8988T (cell line): ENCODE measurements around the gene PRPF38B.
A peak's percentile ranks its signal among the peaks of the same experiment; 100 is the strongest.
"Not testable (repeated sequence)": the region's sequence is repeated elsewhere in the genome, so short reads cannot be mapped to it uniquely, and the experiment has no call there.

Experiments used
- DNase-seq: peaks from one replicate; pipeline ENCODE4 v3.0.0; 2011

Gene PRPF38B, protein sequence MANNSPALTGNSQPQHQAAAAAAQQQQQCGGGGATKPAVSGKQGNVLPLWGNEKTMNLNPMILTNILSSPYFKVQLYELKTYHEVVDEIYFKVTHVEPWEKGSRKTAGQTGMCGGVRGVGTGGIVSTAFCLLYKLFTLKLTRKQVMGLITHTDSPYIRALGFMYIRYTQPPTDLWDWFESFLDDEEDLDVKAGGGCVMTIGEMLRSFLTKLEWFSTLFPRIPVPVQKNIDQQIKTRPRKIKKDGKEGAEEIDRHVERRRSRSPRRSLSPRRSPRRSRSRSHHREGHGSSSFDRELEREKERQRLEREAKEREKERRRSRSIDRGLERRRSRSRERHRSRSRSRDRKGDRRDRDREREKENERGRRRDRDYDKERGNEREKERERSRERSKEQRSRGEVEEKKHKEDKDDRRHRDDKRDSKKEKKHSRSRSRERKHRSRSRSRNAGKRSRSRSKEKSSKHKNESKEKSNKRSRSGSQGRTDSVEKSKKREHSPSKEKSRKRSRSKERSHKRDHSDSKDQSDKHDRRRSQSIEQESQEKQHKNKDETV

DNA sequence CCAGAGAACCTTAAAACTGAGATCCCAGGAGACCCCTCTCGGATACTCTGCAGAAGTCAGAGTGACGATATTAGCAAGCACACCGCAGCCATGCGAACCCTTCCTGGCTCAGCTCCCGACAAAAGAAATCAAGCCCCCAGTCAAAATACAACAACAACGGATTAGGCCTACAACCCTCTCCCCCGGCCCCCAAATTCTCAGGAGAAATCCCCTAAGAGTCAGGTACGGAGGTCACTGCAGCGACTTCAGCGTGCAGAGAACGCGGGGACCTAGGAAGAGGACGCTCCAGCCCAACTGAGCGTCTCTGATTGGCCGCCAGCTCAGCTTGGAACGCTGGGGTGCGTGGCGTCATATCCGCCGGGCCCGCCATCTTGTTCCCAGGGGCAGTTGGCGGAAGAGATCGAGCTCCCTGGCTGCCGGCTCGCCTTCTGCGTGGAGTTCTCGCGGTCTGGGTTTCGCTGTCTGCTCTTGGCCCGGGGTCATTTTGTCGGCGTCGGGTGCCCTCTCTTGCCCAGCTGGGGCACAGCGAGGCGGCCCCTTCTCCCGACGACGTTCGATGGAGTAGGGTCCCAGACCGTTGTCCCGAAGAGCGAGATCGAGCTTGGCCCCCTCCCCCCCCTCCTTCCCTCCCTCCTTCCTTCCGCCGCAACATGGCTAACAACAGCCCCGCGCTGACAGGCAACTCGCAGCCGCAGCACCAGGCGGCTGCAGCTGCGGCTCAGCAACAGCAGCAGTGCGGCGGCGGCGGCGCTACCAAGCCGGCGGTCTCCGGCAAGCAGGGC, at the start of gene PRPF38B:
Gene PRPF38B, plus strand, starts transcription at position 369 of the 782 bp plus-strand sequence. Its CDS starts 282 bp downstream, at position 651.
- peak; percentile 65 for DNase-seq

DNA sequence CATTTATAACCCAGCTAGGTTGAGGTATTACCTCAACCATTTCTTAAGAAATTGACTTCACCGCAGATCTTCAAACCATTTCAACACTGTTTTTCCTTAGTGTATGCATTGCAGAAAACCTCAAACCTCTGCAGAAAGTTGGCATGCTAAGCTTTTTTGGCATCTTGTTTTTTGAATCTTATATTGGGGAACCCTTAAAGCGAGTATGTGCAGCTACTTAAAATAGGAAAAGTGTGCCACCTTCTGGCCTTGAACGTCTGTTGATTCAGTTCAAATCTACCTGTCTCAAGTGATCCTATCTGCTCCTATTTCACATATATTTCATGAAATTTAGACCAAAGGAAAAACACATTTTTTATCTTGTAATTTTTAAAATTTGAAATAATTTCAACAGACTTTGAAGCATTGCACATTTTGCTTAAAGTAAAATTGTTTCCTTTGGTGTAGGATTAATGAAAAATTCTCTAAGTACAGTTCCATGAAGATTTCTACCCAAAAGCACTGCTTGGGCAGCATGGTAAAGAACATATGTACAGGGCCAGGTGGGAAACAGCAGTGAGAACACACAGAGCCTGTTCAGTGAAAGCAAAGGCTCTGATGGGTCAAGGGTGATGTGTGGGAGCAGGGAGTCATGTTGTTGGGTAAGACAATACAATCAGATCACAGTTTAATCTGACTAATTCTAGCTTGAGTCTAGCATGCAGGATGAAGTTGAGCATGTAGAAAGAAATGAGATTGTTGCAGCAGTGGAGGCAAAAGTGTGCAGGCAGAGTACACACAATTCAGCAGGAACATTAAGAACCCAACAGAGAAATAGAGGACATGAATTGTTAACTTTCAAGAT, 48.4 kb upstream of the PRPF38B start:
- no peak for DNase-seq

DNA sequence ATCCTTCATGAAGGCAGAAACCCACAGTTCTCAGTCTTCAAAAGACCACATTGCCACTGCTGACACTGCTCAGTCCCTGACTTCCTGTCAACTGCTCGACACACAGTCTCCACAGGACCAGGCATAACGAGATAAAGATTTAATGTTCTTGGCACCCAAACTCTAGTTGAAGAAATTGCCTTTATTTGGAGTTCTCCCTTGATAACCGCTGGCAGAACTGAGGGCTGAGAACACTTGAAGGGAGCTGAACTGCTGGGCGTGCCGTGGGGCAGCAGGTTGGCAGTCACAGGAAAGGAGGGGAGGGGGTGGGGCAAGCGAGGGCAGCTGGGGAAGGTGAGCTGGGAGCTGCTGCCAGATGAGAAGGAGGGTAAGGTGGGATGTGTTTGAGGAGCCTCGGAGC, 47.1 kb upstream of the PRPF38B start:
- DNase-seq: no peak

DNA sequence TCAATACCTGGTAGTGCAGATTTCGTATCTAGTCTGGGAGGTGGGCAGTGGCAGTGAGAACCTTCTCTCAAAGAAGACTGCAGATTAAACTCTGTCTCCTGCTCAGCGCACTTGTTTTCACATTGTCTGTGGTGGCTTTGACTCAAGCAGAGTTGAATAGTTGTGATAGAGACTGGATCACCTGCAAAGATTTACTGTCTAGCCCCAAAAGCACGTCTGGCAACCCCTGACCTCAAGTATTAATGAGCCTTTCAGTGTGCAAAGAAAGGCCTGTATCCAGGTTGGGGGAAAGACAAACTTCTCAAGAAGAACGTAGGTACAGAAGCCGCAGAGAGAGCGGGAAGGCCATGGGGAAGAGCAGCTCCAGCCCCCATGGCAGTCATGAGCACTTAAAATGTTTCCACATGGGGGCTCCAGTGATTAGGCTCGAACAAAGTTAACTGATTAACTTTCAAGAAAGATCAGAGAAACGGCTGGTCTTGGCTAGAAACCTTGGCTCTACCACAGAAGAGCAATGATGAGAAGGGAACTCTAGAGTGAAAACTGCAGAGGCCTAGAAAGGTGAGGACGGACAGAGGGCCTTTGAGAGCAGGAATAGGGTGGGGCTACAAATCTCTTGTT, 46.4 kb upstream of the PRPF38B start:
- no peak for DNase-seq

DNA sequence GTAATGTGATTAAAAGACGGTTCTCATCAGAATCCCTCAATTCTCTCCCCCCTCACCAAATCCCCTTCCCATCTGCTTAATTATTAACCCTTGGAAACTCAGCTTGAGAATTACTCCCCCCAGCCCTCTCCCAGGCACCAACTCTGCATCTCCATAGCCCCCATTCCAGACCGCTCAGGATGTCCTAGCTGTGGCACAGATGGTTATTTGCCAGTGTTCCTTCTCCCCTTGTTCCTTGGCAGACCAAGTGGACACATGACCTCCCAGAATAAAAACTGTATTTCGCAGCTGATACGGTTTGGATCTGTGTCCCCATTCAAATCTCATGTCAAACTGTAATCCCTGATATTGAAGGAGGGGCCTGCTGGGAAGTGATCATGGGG, 45.9 kb upstream of the PRPF38B start:
- no peak for DNase-seq

DNA sequence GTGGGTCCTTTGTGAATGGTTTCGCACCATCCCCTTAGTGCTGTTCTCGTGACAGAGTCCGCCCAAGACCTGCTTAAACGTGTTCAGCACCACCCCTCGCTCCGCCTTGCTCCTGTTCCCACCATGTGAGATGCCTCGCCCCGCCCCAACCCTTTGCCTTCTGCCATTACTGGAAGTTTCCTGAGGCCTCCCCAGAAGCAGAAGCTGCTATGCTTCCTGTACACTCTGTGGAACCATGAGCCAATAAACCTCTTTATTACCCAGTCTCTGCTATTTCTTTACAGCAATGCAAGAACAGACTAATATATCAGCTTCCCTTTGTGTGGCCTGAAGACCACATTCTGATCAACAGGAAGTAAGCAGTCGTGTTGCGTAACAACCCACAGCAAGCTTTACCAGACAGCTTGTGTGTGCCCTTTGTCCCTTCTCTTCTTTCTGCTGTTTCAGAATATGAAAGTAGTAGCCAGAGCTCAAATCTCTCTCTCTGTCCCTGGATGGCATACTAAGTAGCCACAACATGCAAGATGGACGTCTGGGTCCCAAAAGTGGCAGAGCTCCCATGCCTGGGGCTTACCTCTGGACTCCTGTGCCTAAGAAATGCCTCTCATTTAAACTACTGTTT, 45.4 kb upstream of the PRPF38B start:
- no peak for DNase-seq

DNA sequence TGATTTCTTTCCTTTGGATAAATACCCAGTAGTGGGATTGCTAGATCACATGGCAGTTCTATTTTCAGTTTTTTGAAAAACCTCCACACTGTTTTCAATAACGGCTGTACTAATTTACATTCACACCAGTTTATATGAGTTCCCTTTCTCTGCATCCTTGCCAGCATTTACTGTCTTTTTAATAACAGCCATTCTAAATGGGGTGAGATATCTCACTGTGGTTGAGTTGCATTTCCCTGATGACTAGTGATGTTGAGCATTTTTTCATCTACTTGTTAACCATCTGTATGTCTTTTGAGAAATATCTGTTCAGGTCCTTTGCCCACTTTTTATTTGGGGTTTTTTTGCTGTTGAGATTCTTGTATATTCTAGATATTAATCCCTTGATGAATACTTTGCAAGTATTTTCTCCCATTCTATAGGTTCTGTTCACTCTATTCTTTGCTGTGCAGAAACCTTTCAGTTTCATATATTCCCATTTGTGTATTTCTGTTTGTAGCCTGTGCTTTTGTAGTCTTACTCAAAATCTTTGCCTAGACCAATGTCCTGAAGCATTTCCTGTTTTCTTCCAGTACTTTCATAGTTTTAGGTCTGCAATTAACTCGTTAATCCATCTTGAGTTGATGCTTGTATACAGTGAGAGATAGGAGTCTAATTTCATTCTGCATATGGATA, 38.5 kb upstream of the PRPF38B start:
- no peak for DNase-seq

DNA sequence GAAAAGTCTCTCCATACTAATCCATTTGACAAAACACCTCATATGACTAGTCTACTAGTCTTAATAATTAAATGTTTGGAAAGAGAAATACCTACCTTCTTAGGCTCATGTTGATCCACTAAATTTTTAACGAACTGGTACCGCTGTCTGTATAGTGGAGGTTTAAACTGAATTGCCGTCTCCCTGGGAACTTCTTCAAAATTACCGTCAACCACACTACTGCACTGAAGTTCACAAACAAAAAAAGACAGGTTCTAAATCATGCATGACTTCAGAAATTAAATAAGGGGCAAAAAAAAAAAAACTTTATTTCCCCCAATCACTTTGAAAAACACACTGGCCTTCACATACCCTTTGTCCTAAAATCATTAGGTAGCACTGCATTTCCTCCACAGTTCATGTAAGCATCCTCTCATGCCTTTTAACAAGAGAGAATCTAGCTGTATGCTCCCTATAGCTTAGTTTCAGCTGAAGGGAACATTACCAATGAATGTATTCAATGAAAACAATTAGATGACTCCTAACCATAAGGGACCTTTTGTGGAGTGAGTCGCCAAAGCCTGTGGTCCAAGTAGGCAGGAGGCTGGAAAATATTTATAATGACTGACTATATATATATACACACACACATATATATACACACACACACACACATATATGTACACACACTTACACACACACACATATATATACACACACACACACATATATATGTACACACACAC, 34.6 kb upstream of the PRPF38B start:
- DNase-seq: no peak

DNA sequence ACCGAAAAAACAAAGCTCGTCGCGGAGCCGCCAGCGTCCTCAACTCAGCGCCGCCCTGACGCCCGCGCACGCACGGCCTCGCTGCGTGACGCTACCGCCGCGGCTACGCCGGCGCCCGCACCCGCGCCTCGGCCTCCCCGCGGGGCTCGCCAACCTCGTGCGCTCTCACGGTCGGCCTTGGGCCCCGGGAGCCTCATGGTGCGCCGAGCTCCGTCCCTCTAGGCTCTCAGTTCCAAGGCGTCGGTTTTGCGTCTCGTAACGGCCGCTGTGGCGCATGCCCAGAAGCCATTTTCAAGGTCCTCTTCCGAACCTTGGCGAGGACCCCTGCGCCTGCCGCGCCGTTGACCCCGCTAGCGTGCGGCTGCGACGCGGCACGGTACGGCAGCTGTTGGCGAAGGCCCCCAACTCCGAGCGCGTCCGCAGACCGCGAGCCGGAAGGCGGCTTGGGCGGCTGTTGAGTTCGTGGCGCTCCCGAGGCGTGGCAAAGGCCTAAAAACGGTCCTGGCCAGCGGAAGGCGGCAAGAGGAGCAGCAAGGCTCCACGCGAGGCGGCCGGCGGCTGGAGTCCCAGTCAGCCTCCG, 31.0 kb upstream of the PRPF38B start, which contains the start of gene HENMT1:
Gene HENMT1, minus strand, starts transcription at position 64 of the 580 bp plus-strand sequence. CDS start 1,209 bp downstream, outside the sequence.
- DNase-seq: peak; percentile 27

DNA sequence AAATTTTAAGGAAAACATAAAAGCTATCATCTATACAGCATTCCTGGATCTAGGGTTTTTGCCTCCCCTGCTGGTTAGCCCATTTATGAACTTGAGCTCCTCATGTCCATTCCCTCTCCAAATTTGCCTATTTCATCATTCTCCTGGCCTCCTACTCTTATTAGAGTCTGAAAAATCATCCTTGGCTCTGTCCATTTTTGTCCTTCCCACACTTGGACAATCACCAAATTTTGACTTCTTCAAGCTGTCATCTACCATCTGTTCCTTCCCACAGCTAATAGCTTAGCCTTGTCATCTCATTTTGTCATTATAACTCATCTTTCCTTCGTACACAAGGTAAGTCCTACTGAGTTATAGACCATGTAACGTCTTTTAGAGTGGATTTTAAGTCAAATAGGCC, 29.0 kb upstream of the PRPF38B start:
- DNase-seq: no peak

DNA sequence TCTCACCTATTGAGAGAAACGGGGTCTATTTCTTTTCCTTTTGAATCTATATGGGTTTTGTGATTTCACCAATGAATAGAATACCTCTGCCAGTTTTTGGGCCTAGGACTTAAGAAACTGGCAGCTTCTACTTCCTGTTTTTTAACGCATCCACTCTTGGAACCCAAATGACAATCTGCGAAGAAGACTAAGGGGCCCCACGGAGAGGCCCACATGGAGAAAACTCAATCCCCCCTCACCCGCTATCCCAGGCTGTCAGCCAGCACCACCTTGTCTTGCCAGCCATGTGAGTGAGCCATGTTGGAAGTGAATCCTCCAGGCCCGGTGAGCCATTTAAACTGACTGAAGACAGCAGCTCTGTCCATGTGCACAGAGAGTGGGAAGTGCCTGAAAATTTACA, 27.6 kb upstream of the PRPF38B start:
- no peak for DNase-seq

DNA sequence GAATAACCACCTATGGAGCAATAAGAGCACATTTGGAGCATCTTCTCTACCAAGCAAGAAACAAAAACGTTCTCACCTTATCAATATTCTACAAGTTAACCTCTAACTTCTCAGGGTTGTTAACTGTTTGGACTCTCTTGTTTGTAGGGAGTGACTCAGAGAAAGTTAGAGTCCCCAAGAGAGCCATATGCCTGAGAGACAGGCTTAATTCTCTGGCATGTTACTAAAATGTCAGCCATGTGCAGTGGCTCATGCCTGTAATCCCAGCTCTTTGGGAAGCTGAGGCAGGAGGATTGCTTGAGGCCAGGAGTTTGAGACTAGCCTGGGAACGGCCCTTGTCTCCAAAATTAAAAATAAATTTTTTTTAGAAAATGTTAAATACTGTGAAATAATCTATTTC, 27.0 kb upstream of the PRPF38B start:
- DNase-seq: no peak

DNA sequence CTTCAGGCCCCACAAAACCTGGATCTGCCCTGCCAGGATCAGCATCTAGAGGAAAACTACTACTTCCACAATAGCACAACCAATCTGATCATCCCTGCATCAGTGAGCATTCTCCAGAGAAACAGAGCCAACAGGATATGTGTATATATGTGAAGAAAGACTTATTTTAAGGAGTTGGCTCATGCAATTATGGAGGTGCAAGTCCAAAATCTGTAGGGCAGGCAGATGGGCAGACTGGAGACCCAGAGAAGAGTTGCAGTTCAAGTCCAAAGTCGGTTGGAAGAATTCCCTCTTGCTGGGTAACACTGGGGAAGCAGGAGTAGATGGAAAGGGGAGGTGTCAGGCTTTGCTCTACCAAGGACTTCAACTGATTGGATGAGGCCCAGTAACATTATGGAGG, 26.3 kb upstream of the PRPF38B start:
- DNase-seq: no peak

DNA sequence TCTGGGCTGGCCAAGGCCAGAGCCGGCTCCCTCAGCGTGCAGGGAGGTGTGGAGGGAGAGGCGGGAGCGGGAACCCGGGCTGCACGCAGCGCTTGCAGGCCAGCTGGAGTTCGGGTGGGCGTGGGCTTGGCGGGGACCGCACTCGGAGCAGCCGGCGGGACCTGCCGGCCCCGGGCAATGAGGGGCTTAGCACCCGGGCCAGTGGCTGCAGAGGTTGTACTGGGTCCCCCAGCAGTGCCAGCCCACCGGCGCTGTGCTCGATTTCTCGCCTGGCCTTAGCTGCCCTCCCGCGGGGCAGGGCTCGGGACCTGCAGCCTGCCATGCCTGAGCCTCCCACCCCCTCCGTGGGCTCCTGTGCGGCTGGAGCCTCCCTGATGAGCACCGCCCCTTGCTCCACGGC, 24.7 kb upstream of the PRPF38B start:
- not testable (repeated sequence) for DNase-seq

DNA sequence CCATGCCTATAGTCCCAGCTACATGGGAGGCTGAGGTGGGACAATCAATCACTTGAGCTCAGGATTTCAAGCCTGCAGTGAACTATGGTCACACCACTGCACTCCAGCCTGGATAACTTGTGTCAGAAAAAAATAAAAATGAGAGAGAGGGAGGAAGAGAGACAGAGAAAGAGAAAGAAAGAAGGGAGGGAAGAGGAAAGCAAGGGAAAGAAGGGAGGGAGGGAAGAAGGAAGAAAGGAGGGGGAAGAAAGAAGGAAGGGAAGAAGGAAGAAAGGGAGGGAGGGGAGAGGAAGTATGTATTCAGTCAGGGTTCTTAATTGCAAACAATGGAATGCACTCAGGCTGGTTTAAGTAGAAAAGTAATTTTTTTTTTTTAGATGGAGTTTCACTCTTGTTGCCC, 23.3 kb upstream of the PRPF38B start:
- no peak for DNase-seq

DNA sequence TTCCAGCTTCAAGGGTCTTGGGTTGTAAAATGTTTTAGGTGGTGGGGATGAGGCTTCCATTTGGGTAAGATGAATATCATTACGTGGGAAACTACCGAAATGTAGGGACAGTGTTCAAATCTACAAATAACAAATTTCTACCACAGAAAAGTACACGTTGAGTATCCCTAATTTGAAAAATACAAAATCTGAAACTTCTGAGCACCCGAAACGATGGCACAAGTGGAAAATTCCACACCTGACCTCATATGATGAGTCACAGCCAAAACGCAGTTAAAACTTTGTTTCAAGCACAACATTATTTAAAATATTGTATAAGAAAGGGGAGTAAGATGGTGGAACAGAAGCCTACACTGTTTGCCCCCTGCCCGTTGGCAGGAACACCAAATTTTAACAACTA, 22.4 kb upstream of the PRPF38B start:
- DNase-seq: no peak

DNA sequence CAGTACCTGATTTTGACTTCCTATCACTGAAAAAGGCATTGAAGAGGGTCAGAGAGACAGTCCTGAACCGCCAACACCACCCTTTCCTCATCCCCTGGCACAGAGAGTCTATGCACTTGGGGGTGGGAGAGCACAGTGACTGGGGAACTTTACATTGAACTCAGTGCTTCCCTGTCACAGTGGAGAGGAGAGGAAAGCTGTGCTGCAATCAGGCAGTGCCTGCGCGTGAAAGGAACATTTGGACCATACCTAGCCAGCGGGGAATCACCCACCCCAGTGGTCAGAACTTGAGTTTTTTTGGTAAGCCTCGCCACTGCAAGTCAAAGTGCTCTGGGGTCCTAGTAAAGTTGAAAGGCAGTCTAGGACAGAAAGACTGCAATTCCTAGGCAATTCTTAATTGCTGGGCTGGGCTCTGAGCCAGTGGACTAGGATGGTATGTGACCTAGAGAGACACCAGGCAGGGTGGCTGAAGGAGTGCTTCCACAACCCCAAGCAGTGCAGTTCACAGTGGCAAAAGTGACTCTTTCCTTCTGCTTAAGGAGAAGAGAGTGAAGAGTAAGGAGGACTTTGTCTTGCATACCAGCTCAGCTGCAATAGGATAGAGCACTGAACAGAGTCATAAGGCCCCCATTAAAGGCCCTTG, 21.9 kb upstream of the PRPF38B start:
- no peak for DNase-seq

DNA sequence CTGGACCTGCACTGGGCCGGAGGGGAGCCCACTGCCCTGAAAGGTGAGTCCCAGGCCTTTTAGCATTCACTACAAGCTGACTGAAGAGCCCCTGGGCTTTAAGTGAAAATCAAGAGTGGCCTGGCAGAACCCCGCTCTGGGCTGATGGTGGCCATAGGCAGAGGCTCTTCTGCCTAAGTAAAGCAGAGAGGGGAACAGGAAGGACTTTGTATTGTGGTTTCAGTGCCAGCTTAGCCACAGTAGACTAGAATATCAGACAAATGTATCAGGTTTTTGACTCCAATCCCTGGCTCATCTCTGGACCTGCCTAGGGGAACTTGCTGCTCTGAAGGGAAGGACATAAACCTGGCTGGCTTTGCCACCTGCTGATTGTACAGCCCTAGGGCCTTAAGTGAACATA, 21.0 kb upstream of the PRPF38B start:
- no peak for DNase-seq

DNA sequence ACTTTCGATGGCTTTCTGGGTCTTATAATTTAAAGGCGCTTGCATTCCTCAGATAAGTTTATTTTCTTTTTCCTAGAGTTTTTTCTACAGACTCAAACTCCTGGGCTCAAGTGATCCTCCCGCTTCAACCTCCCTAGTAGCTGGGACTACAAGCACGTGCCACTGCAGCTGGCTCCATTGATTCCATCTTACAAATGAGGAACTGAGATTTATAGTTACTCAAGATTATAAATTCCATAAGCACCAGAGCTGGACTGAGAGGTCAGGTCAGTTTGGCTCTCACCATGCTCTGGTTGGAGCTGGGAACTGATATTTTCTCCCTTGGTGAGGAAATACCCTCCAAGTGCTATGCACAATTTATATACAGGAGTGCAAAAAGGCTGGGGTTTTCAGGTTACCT, 13.4 kb upstream of the PRPF38B start:
- DNase-seq: no peak
